ENCODE results near the gene MPND.
A peak's percentile ranks its signal among the peaks of the same experiment; 100 is the strongest.

The MPND gene

GRCh38 chr19:4368128-4368820, 24.9 kb downstream of the MPND start:
- DNase-seq: no peak

GRCh38 chr19:4369109-4369887, 25.9 kb downstream of the MPND start:
- peak; percentile 74 for DNase-seq

GRCh38 chr19:4369888-4370260, 26.5 kb downstream of the MPND start:
- DNase-seq: peak; percentile 50

- no peak for DNase-seq
Observed at GRCh38 chr19:4370418-4371041, 27.2 kb downstream of the MPND start.

- DNase-seq: no peak
Observed at GRCh38 chr19:4371247-4372164, 28.1 kb downstream of the MPND start.

GRCh38 chr19:4372165-4373012, 29.0 kb downstream of the MPND start:
- no peak for DNase-seq

- DNase-seq: no peak
Observed at GRCh38 chr19:4373013-4373367, 29.6 kb downstream of the MPND start.

- no peak for DNase-seq
Observed at GRCh38 chr19:4373601-4374497, 30.5 kb downstream of the MPND start.

- no peak for DNase-seq
Observed at GRCh38 chr19:4374498-4375163, 31.3 kb downstream of the MPND start.

GRCh38 chr19:4375164-4376027, 32.0 kb downstream of the MPND start:
- peak; percentile 72 for DNase-seq

GRCh38 chr19:4376028-4376670, 32.8 kb downstream of the MPND start:
- DNase-seq: no peak

- DNase-seq: no peak
Observed at GRCh38 chr19:4376671-4376990, 33.3 kb downstream of the MPND start.

GRCh38 chr19:4376991-4377781, 33.8 kb downstream of the MPND start:
- no peak for DNase-seq

- DNase-seq: no peak
Observed at GRCh38 chr19:4378886-4379285, 35.5 kb downstream of the MPND start.

- peak; percentile 40 for DNase-seq
Observed at GRCh38 chr19:4379383-4380253, 36.3 kb downstream of the MPND start.

GRCh38 chr19:4380254-4380727, 36.9 kb downstream of the MPND start:
- DNase-seq: no peak

Measured in NCI-H510A treated with DMSO at 0.1 percent for 48 hours (cell line).